GM23248 (cell line): Measurements from ENCODE around the gene BRD7. TPM values are rescaled to one million over a fixed set of nuclear protein-coding genes. Genes with fewer than 3 reads are reported as not detected.

Source experiments
- DNase-seq: peaks from one replicate; pipeline ENCODE4 v3.0.0-alpha.2; 2015
- H2AFZ ChIP-seq: fragments of 200-600 bp; sonication (generic); 2 replicates; pipeline ENCODE4 v1.6.1; 2016; ENCODE audit warnings: antibody characterized with exemption
- H3F3A ChIP-seq: fragments of 200-600 bp; sonication (generic); 2 replicates; pipeline ENCODE4 v1.6.1; 2016; ENCODE audit warnings: mild to moderate bottlenecking, antibody characterized with exemption, mixed run types; ENCODE audit not compliant: insufficient read depth
- H3K27ac ChIP-seq: fragments of 200-600 bp; sonication (generic); 2 replicates; pipeline ENCODE4 v1.5.1; 2016; ENCODE audit warnings: mild to moderate bottlenecking
- H3K27me3 ChIP-seq: fragments of 200-600 bp; sonication (generic); replicated peaks from 2 replicates; pipeline ENCODE4 v1.6.1; 2016; ENCODE audit warnings: mild to moderate bottlenecking; ENCODE audit not compliant: insufficient read depth
- H3K36me3 ChIP-seq: fragments of 200-600 bp; sonication (generic); 2 replicates; pipeline ENCODE4 v1.6.1; 2016; ENCODE audit warnings: low read depth, mild to moderate bottlenecking
- H3K4me1 ChIP-seq: fragments of 200-600 bp; sonication (generic); 2 replicates; pipeline ENCODE4 v1.6.1; 2016; ENCODE audit warnings: mild to moderate bottlenecking; ENCODE audit not compliant: insufficient read depth
- H3K4me2 ChIP-seq: fragments of 200-600 bp; sonication (generic); one replicate; pipeline ENCODE4 v1.6.1; 2016; ENCODE audit warnings: mild to moderate bottlenecking; ENCODE audit not compliant: unreplicated experiment
- H3K4me3 ChIP-seq: fragments of 200-600 bp; sonication (generic); 2 replicates; pipeline ENCODE4 v1.5.1; 2016; ENCODE audit warnings: mild to moderate bottlenecking
- H3K79me2 ChIP-seq: fragments of 200-600 bp; sonication (generic); 2 replicates; pipeline ENCODE4 v1.6.1; 2016; ENCODE audit warnings: mild to moderate bottlenecking; ENCODE audit not compliant: insufficient read depth
- H3K9ac ChIP-seq: fragments of 200-600 bp; sonication (generic); 2 replicates; pipeline ENCODE4 v1.6.1; 2016; ENCODE audit warnings: mild to moderate bottlenecking
- H3K9me2 ChIP-seq: fragments of 200-600 bp; sonication (generic); 2 replicates; pipeline ENCODE4 v1.6.1; 2016; ENCODE audit warnings: mixed run types, mild to moderate bottlenecking, moderate library complexity; ENCODE audit not compliant: insufficient read depth
- H3K9me3 ChIP-seq: fragments of 200-600 bp; sonication (generic); one replicate; pipeline ENCODE4 v1.6.1; 2017; ENCODE audit warnings: low read depth
- H4K20me1 ChIP-seq: fragments of 200-600 bp; sonication (generic); 2 replicates; pipeline ENCODE4 v1.6.0; 2016; ENCODE audit not compliant: insufficient read depth
- EZH2 ChIP-seq: fragments of 200-600 bp; sonication (generic); IDR thresholded peaks from 2 replicates; pipeline ENCODE4 v1.6.1; 2018; ENCODE audit warnings: antibody characterized with exemption, mild to moderate bottlenecking; ENCODE audit not compliant: insufficient read depth, poor library complexity, severe bottlenecking
- EZH2phosphoT487 ChIP-seq: fragments of 200-600 bp; sonication (generic); IDR thresholded peaks from 2 replicates; pipeline ENCODE4 v1.6.1; 2018; ENCODE audit warnings: antibody characterized with exemption, moderate library complexity, mild to moderate bottlenecking, low read depth; ENCODE audit not compliant: insufficient read depth
- WGBS, 2 experiments: methylation state at CpG; one replicate each; pipeline ENCODE4 v1.1.6; 2015 to 2017; ENCODE audit warnings: low lambda C conversion rate in 2 of 2, low coverage in 1 of 2; ENCODE audit errors: missing lambda C conversion rate in 2 of 2; 5-methylcytosine and 5-hydroxymethylcytosine counted together
- in situ Hi-C: fragments of 300-500 bp; cut with MboI; formaldehyde crosslinking; loops from 2 replicates; pipeline ENCODE4 v1.15.0; 2020
- polyA plus RNA-seq: library from polyadenylated mRNA; unstranded; fragments of >200 nt; fragmentation: Nextera tagmentation; extraction: Ambion mirVana; gene quantifications from 2 replicates; pipeline ENCODE4 v1.2.1, GENCODE V29; 2016
- total RNA-seq: library from RNA; depleted of rRNA; stranded (reverse); fragments of >200 nt; shearing (Covaris generic); gene quantifications from 2 replicates; pipeline ENCODE4 v1.2.3, GENCODE V29; 2014

Gene BRD7
- total and polyA plus RNA-seq, 2 experiments from 2014 or later: 20.3 to 35.8 TPM

- Histone ChIP-seq H3K27me3 (no peaks in the 10 kb centered on the region), H3K9me3 (no peaks in the 10 kb centered on the region), H3K9ac (peak overlapping the region; percentile 53), H4K20me1 (no peaks in the 10 kb centered on the region), H3K27ac (peak overlapping the region; percentile 72), H3K4me3 (no peak overlapping the region), H3K9me2 (no peaks in the 10 kb centered on the region), H3K4me1 (peaks cover 29% of the 10 kb centered on the region), H3K4me2 (peak overlapping the region; percentile 6), H3K36me3 (peaks cover 23% of the 10 kb centered on the region), H2AFZ (no peak overlapping the region), H3K79me2 (no peaks in the 10 kb centered on the region; the same call in 1 of the 2 replicates), H3F3A (peaks cover 35% of the 10 kb centered on the region)
- in situ Hi-C loops: no loop called here
- DNase-seq: peak; percentile 55
- TF ChIP-seq EZH2phosphoT487: no peak
- 61 to 62% methylated on average over 8 of the region's 8 CpGs for WGBS, 2 experiments
These were observed 30.2 kb downstream of the BRD7 start for GRCh38 chr16:50338371-50339231.

- Histone ChIP-seq H3K9me2 (no peaks in the 10 kb centered on the region), H3K27ac (peak overlapping the region; percentile 72), H3K27me3 (no peaks in the 10 kb centered on the region), H3K4me2 (no peak overlapping the region), H2AFZ (no peak overlapping the region), H3K9me3 (no peaks in the 10 kb centered on the region), H3K79me2 (peaks cover 10% of the 10 kb centered on the region), H3F3A (peaks cover 35% of the 10 kb centered on the region), H3K9ac (no peak overlapping the region), H4K20me1 (no peaks in the 10 kb centered on the region), H3K4me3 (no peak overlapping the region), H3K36me3 (peaks cover 27% of the 10 kb centered on the region), H3K4me1 (peaks cover 29% of the 10 kb centered on the region)
- DNase-seq: no peak
- 46% methylated on average over 1 of the region's 1 CpG; no CpG with 5 or more reads in 1 of the 2 experiments for WGBS, 2 experiments
- TF ChIP-seq EZH2phosphoT487: no peak
- no peak for TF ChIP-seq EZH2
- in situ Hi-C loops: no loop called here
These were observed 31.9 kb downstream of the BRD7 start for GRCh38 chr16:50336884-50337283.

DNA sequence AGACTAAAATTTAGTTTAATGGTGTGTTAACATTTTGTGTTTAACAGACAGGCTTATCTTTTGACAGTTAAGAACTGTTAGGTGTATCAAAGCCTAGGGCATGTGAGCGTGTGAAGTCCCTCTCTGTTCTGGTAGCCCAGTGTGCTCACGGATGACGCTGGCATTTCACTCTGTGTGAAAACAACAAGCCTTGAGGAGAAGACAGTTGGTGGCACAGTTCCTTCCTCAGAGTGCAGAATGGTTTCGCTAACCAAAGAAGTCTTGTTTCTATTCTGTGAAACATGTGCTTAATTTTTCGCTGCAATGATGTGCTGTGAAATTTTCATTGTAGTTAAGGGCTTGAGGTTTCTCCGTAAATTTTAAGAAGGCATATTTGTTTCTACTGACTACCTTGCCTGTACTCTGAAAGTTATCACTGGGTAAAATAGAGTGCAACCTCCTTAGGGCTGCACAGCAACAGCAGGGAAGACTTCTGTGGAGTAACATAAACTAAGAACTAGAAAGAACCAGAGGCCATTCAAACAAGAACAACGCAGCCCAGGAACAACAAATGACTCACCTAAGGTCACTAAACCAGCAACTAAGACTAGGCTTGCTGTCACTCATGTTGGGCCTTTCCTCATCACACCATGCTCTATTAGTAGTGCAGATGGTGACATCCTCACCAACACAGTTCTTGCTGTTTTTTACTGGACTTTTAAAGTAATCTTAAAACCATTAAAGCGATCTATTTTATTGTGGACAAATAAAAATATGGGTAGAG lies 33.4 kb downstream of the BRD7 start:
- no peak overlapping the region for H3K27ac ChIP-seq
- in situ Hi-C loops: no loop called here
- no peaks in the 10 kb centered on the region for H3K9me2 ChIP-seq
- no peak for TF ChIP-seq EZH2phosphoT487
- TF ChIP-seq EZH2: no peak
- no peak overlapping the region for H3K4me2 ChIP-seq
- H3K79me2 ChIP-seq: peaks cover 20% of the 10 kb centered on the region
- 61 to 71% methylated on average over 8 of the region's 8 CpGs for WGBS, 2 experiments
- H3K4me3 ChIP-seq: no peak overlapping the region
- H3K9ac ChIP-seq: no peak overlapping the region
- peaks cover 27% of the 10 kb centered on the region for H3K4me1 ChIP-seq
- no peaks in the 10 kb centered on the region for H3K27me3 ChIP-seq
- DNase-seq: peak; percentile 28
- H4K20me1 ChIP-seq: no peaks in the 10 kb centered on the region
- H3F3A ChIP-seq: peaks cover 28% of the 10 kb centered on the region
- H3K9me3 ChIP-seq: no peaks in the 10 kb centered on the region
- peaks cover 28% of the 10 kb centered on the region for H3K36me3 ChIP-seq
- H2AFZ ChIP-seq: no peak overlapping the region

DNA sequence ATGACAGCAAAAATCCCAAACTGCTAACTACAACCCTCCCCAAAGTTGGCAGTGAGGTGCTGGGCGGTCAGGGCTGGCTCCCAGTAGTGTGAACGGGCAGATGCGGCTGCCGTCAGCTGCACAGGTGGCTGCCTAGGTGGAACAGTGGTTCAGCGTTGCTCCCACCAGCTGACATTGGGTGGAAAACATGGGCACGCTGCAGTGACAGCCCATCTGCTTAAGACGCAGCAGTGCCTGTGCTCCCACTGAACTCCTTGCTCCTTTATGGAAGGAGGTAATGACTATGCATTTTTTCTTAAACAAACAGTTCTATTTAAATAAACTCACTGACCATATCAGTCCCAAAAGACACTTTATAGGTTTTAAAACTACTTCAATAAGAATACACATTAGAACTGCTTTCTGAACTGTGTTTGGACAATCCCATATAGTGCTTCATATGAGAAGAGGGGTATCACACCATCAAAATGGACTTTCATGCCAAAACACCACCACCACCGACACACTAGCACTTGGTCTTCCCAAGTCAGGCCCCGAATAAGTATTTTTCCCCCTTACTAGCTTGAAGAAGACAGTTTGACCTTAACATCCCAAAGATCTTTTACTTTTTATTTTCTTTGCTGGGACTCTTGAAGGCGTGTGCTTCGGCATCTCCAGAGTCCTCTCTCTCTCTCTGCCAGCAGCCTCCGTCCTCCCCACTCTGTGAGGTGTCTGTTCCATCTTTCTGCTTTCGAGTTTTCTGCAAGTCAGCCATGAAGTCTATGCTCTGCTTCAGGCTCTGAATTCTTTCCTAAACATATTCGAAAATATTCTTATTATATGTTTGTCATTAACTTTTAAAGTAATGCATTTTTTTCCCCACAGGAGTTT lies 34.4 kb downstream of the BRD7 start:
- H3K4me3 ChIP-seq: no peak overlapping the region
- H3K4me1 ChIP-seq: peaks cover 25% of the 10 kb centered on the region
- H2AFZ ChIP-seq: no peak overlapping the region
- H3K27me3 ChIP-seq: no peaks in the 10 kb centered on the region
- DNase-seq: no peak
- H3F3A ChIP-seq: peaks cover 22% of the 10 kb centered on the region
- H3K27ac ChIP-seq: no peak overlapping the region
- no peaks in the 10 kb centered on the region for H4K20me1 ChIP-seq
- TF ChIP-seq EZH2: no peak
- no peak for TF ChIP-seq EZH2phosphoT487
- WGBS, 2 experiments: 97 to 98% methylated on average over 14 of the region's 14 CpGs
- no peak overlapping the region for H3K4me2 ChIP-seq
- H3K9me2 ChIP-seq: no peaks in the 10 kb centered on the region
- H3K9me3 ChIP-seq: no peaks in the 10 kb centered on the region
- H3K36me3 ChIP-seq: peaks cover 30% of the 10 kb centered on the region
- in situ Hi-C loops: no loop called here
- no peak overlapping the region for H3K9ac ChIP-seq
- peaks cover 20% of the 10 kb centered on the region for H3K79me2 ChIP-seq
